NCI-H345 treated with DMSO at 0.1 percent for 48 hours (cell line): Measurements from ENCODE around the gene DOCK2.

Source experiments
- DNase-seq: peaks from one replicate; lab custom pipeline; 2025; ENCODE audit not compliant: unreplicated experiment; lab: John Stamatoyannopoulos, UW

The DOCK2 gene

GRCh38 chr5:169889572-169889971 lies 252.5 kb downstream of the DOCK2 start:
- no peak for DNase-seq

GRCh38 chr5:169893010-169893409 lies 255.9 kb downstream of the DOCK2 start:
- no peak for DNase-seq

GRCh38 chr5:169893571-169893970 lies 256.5 kb downstream of the DOCK2 start:
- no peak for DNase-seq

GRCh38 chr5:169895926-169896325 lies 258.9 kb downstream of the DOCK2 start:
- no peak for DNase-seq

- DNase-seq, result no peak
Observed at GRCh38 chr5:169897481-169897880, 260.4 kb downstream of the DOCK2 start.

- DNase-seq, result no peak
Observed at GRCh38 chr5:169901896-169902295, 264.8 kb downstream of the DOCK2 start.

- DNase-seq, result no peak
Observed at GRCh38 chr5:169904059-169904458, 267.0 kb downstream of the DOCK2 start.

- DNase-seq, result no peak
Observed at GRCh38 chr5:169904508-169904907, 267.4 kb downstream of the DOCK2 start.

- no peak for DNase-seq
Observed at GRCh38 chr5:169905017-169905416, 267.9 kb downstream of the DOCK2 start.

GRCh38 chr5:169906745-169907649 lies 269.9 kb downstream of the DOCK2 start:
- DNase-seq, result no peak

GRCh38 chr5:169908864-169909263 lies 271.8 kb downstream of the DOCK2 start:
- no peak for DNase-seq

GRCh38 chr5:169909945-169910344 lies 272.9 kb downstream of the DOCK2 start:
- no peak for DNase-seq

GRCh38 chr5:169910393-169910792 lies 273.3 kb downstream of the DOCK2 start:
- no peak for DNase-seq

GRCh38 chr5:169911448-169912212 lies 274.6 kb downstream of the DOCK2 start:
- no peak for DNase-seq

GRCh38 chr5:169913479-169913878 lies 276.4 kb downstream of the DOCK2 start:
- no peak for DNase-seq

GRCh38 chr5:169914766-169915165 lies 277.7 kb downstream of the DOCK2 start:
- DNase-seq, result no peak

- DNase-seq, result no peak
Observed at GRCh38 chr5:169917500-169917899, 280.4 kb downstream of the DOCK2 start.

- no peak for DNase-seq
Observed at GRCh38 chr5:169918228-169918627, 281.2 kb downstream of the DOCK2 start.

- no peak for DNase-seq
Observed at GRCh38 chr5:169920474-169920873, 283.4 kb downstream of the DOCK2 start.

GRCh38 chr5:169921384-169921783 lies 284.3 kb downstream of the DOCK2 start:
- DNase-seq, result no peak

GRCh38 chr5:169921949-169922348 lies 284.9 kb downstream of the DOCK2 start:
- DNase-seq, result no peak

- DNase-seq, result no peak
Observed at GRCh38 chr5:169922474-169922873, 285.4 kb downstream of the DOCK2 start.
